ENCODE results near the gene SOX12. TPM values are rescaled to one million over a fixed set of nuclear protein-coding genes. Genes with fewer than 3 reads are reported as not detected.
"Not testable (repeated sequence)": the region's sequence is repeated elsewhere in the genome, so short reads cannot be mapped to it uniquely, and the experiment has no call there.

The SOX12 gene
- total and polyA plus RNA-seq, 2 donors: 2.5 to 4.7 TPM

DNA sequence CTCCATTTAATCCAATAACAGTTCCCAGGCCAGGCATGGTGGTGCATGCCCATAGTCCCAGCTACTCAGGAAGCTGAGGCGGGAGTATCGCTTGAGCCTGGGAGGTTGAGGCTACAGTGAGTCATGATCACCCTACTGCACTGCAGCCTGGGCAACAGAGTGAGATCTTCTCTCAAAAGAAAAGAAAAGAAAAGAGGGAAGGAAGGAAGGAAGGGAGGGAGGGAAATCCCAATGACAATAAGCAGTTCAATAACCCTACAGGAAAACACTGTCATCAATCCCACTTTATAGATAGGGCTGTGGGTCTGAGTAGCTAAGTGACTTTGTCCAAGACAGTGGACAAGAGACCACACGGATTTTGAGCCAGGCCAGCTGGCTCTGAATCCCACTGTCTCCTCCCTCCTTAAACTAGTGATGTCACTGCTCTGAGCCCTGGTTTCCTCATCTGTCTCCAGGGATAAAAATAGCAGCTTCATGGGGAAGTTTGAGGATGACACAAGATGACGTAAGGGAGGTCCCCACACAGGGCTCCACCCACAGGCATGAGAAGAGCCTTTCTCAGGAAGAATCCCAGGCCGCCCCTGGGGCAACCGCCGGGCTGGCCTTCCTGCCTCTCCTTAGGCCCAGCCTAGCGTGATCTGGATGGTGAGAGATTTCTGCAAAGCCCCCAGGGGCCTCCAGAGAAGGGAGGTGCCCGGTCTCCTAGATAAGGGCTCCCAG is 48.0 kb downstream of the SOX12 start:
- Histone ChIP-seq H3K27ac (ENCODE audit: low read depth in 1 of 2, low read length in 1 of 2) (no peak overlapping the region), H3K9me3 (ENCODE audit: control insufficient read depth in 2 of 2, insufficient read depth in 1 of 2, low read length in 1 of 2) (peaks cover 0 to 3% of the 10 kb centered on the region in 2 donors), H3K36me3 (ENCODE audit: control insufficient read depth in 2 of 2, insufficient read depth in 2 of 2, low read length in 1 of 2) (no peaks in the 10 kb centered on the region), H3K4me3 (ENCODE audit: low read length in 2 of 2) (no peak overlapping the region), H3K4me1 (ENCODE audit: control insufficient read depth in 2 of 2, insufficient read depth in 2 of 2, low read length in 2 of 2) (peaks cover 0 to 15% of the 10 kb centered on the region in 2 donors), H3K27me3 (ENCODE audit: control insufficient read depth in 2 of 2, insufficient read depth in 1 of 2, low read length in 1 of 2) (peaks cover 0 to 2% of the 10 kb centered on the region in 2 donors)
- 88% methylated on average over 9 of the region's 9 CpGs for WGBS
- no peak for DNase-seq (ENCODE audit: low read depth in 6 of 9, low spot score in 9 of 9)

DNA sequence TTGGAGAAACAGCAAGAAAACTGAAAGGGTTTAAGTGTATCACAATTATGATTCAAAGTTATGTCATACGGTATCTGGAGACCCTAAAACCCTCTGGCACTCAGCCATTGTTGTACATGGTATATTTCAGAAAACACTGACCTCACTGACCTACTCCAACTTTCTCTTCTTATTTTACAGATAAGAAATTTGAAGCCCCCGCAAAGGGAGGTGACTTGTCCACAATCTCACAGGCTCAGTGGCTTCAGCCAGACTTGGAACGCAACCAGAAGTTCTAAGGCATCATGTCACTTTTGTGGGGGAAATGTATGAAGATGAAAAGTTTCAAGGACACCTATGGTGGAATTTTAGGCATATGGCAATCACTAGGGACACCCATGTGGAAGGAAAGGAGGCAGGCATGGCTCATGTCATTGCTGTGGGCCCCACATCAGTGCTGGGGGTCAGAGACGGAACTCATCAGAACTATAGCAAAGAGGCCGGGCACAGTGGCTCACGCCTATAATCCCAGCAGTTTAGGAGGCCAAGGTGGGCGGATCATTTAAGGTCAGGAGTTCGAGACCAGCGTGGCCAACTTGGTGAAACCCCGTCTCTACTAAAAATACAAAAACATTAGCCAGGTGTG is 50.0 kb downstream of the SOX12 start:
- no peak overlapping the region for H3K4me3 ChIP-seq (ENCODE audit: low read length in 2 of 2)
- H3K4me1 ChIP-seq (ENCODE audit: control insufficient read depth in 2 of 2, insufficient read depth in 2 of 2, low read length in 2 of 2): peaks cover 0 to 15% of the 10 kb centered on the region in 2 donors
- H3K36me3 ChIP-seq (ENCODE audit: control insufficient read depth in 2 of 2, insufficient read depth in 2 of 2, low read length in 1 of 2): no peaks in the 10 kb centered on the region
- H3K27ac ChIP-seq (ENCODE audit: low read depth in 1 of 2, low read length in 1 of 2): no peak overlapping the region
- peaks cover 0 to 5% of the 10 kb centered on the region in 2 donors for H3K27me3 ChIP-seq (ENCODE audit: control insufficient read depth in 2 of 2, insufficient read depth in 1 of 2, low read length in 1 of 2)
- peaks cover 0 to 3% of the 10 kb centered on the region in 2 donors for H3K9me3 ChIP-seq (ENCODE audit: control insufficient read depth in 2 of 2, insufficient read depth in 1 of 2, low read length in 1 of 2)
- 97% methylated on average over 10 of the region's 10 CpGs for WGBS
- no peak for DNase-seq (ENCODE audit: low read depth in 6 of 9, low spot score in 9 of 9)

DNA sequence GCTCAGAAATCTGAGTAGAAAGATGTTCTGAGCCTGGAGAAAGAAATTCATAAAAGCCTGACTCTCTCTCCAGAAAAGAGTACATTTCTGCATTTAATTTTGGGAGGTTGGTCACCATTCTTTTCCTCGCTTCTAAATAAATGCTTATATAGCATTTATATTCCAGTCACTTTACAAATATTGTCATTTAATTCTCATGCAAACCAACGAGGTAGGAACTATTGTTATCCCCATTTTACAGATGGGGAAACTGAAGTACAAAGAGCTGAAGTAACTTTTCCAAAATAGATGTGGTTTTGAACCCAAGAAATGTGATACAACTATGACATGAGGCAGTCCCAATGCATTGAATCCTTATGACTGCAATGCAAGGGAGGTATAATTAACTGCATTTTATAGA is 50.7 kb downstream of the SOX12 start:
- no peak overlapping the region for H3K27ac ChIP-seq (ENCODE audit: low read depth in 1 of 2, low read length in 1 of 2)
- WGBS: 40% methylated on average over 2 of the region's 2 CpGs
- H3K27me3 ChIP-seq (ENCODE audit: control insufficient read depth in 2 of 2, insufficient read depth in 1 of 2, low read length in 1 of 2): peaks cover 0 to 8% of the 10 kb centered on the region in 2 donors
- H3K4me3 ChIP-seq (ENCODE audit: low read length in 2 of 2): no peak overlapping the region
- no peaks in the 10 kb centered on the region for H3K36me3 ChIP-seq (ENCODE audit: control insufficient read depth in 2 of 2, insufficient read depth in 2 of 2, low read length in 1 of 2)
- DNase-seq (ENCODE audit: low read depth in 6 of 9, low spot score in 9 of 9): no peak
- H3K9me3 ChIP-seq (ENCODE audit: control insufficient read depth in 2 of 2, insufficient read depth in 1 of 2, low read length in 1 of 2): peaks cover 0 to 1% of the 10 kb centered on the region in 2 donors
- peaks cover 0 to 17% of the 10 kb centered on the region in 2 donors for H3K4me1 ChIP-seq (ENCODE audit: control insufficient read depth in 2 of 2, insufficient read depth in 2 of 2, low read length in 2 of 2)

DNA sequence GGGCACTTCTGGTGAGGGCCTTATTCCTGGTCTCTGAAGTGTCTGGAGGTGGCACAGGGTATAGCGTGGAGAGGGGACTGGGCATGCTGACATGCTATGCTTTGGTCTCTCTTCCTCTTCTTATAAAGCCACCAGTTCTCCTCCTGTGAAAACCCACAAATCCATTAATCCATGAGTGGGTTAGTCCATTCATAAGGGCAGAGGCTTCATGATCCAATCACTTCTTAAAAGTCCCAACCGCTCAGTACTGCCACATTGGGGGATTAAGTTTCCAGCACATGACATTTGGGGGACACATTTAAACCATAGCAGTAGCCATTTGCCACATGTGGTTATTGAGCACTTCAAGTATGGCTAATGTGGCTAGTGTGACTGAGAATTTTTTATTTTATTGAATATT is 51.4 kb downstream of the SOX12 start:
- Histone ChIP-seq H3K9me3 (ENCODE audit: control insufficient read depth in 2 of 2, insufficient read depth in 1 of 2, low read length in 1 of 2) (no peaks in the 10 kb centered on the region), H3K4me1 (ENCODE audit: control insufficient read depth in 2 of 2, insufficient read depth in 2 of 2, low read length in 2 of 2) (peaks cover 0 to 16% of the 10 kb centered on the region in 2 donors), H3K4me3 (ENCODE audit: low read length in 2 of 2) (no peak overlapping the region), H3K36me3 (ENCODE audit: control insufficient read depth in 2 of 2, insufficient read depth in 2 of 2, low read length in 1 of 2) (no peaks in the 10 kb centered on the region), H3K27ac (ENCODE audit: low read depth in 1 of 2, low read length in 1 of 2) (no peak overlapping the region), H3K27me3 (ENCODE audit: control insufficient read depth in 2 of 2, insufficient read depth in 1 of 2, low read length in 1 of 2) (peaks cover 0 to 10% of the 10 kb centered on the region in 2 donors)
- WGBS: 77% methylated on average over 2 of the region's 2 CpGs
- no peak for DNase-seq (ENCODE audit: low read depth in 6 of 9, low spot score in 9 of 9)

DNA sequence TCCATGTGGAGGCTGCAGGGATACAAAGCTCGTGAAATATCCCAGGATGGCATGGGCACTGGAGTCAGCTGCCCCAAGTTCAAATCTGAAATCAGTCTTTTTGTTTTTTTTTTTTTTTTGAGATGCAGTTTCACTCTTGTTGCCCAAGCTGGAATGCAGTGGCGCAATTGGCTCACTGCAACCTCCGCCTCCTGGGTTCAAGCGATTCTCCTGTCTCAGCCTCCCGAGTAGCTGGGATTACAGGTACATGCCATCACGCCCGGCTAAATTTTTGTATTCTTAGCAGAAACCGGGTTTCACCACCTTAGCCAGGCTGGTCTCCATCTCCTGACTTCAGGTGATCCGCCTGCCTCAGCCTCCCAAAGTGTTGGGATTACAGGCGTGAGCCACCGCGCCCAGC is 52.2 kb downstream of the SOX12 start:
- not testable (repeated sequence) for DNase-seq (ENCODE audit: low read depth in 6 of 9, low spot score in 9 of 9); H3K36me3 ChIP-seq (ENCODE audit: control insufficient read depth in 2 of 2, insufficient read depth in 2 of 2, low read length in 1 of 2); H3K9me3 ChIP-seq (ENCODE audit: control insufficient read depth in 2 of 2, insufficient read depth in 1 of 2, low read length in 1 of 2); H3K4me3 ChIP-seq (ENCODE audit: low read length in 2 of 2); H3K27ac ChIP-seq (ENCODE audit: low read depth in 1 of 2, low read length in 1 of 2); H3K27me3 ChIP-seq (ENCODE audit: control insufficient read depth in 2 of 2, insufficient read depth in 1 of 2, low read length in 1 of 2)
- 94% methylated on average over 12 of the region's 12 CpGs for WGBS
- peaks cover 5 to 13% of the 10 kb centered on the region in 2 donors for H3K4me1 ChIP-seq (ENCODE audit: control insufficient read depth in 2 of 2, insufficient read depth in 2 of 2, low read length in 2 of 2)

DNA sequence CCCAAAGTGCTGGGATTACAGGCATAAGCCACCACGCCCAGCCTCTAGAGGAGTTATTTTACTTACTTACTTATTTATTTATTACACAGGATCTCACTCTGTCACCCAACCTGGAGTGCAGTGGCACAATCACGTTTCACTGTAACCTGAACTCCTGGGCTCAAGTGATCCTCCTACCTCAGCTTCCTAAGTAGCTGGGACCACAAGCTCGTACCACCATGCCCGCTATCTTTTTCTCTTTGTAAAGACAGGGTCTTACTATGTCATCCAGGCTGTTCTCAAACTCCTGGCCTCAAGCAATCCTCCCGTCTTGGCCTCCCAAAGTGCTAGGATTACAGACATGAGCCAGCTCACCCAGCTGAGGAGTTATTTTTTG is 53.6 kb downstream of the SOX12 start:
- Histone ChIP-seq H3K4me3 (ENCODE audit: low read length in 2 of 2) (no peak overlapping the region), H3K36me3 (ENCODE audit: control insufficient read depth in 2 of 2, insufficient read depth in 2 of 2, low read length in 1 of 2) (no peaks in the 10 kb centered on the region), H3K27ac (ENCODE audit: low read depth in 1 of 2, low read length in 1 of 2) (no peak overlapping the region), H3K9me3 (ENCODE audit: control insufficient read depth in 2 of 2, insufficient read depth in 1 of 2, low read length in 1 of 2) (no peaks in the 10 kb centered on the region), H3K4me1 (ENCODE audit: control insufficient read depth in 2 of 2, insufficient read depth in 2 of 2, low read length in 2 of 2) (peaks cover 7 to 10% of the 10 kb centered on the region in 2 donors), H3K27me3 (ENCODE audit: control insufficient read depth in 2 of 2, insufficient read depth in 1 of 2, low read length in 1 of 2) (peaks cover 0 to 10% of the 10 kb centered on the region in 2 donors)
- no peak for DNase-seq (ENCODE audit: low read depth in 6 of 9, low spot score in 9 of 9)
- WGBS: 90% methylated on average over 5 of the region's 5 CpGs

Other genes starting within 250 kb of the SOX12 start
- gene DEFB125, start 237.9 kb upstream of the SOX12 start, total RNA-seq: not detected
- gene DEFB125, start 237.9 kb upstream of the SOX12 start, polyA plus RNA-seq: 0.09 TPM
- gene DEFB126, start 183.0 kb upstream of the SOX12 start, total RNA-seq: not detected
- gene DEFB126, start 183.0 kb upstream of the SOX12 start, polyA plus RNA-seq: not detected
- not detected for gene DEFB127, start 168.1 kb upstream of the SOX12 start, total RNA-seq
- gene DEFB127, start 168.1 kb upstream of the SOX12 start, polyA plus RNA-seq: not detected
- not detected for gene DEFB128, start 135.8 kb upstream of the SOX12 start, total RNA-seq
- not detected for gene DEFB128, start 135.8 kb upstream of the SOX12 start, polyA plus RNA-seq
- gene DEFB129, start 98.3 kb upstream of the SOX12 start, total RNA-seq: not detected
- not detected for gene DEFB129, start 98.3 kb upstream of the SOX12 start, polyA plus RNA-seq
- not detected for gene DEFB132, start 67.8 kb upstream of the SOX12 start, total RNA-seq
- gene DEFB132, start 67.8 kb upstream of the SOX12 start, polyA plus RNA-seq: 0.07 TPM
- 1.2 TPM for gene C20orf96, start 34.8 kb upstream of the SOX12 start, total RNA-seq
- 4.3 TPM for gene C20orf96, start 34.8 kb upstream of the SOX12 start, polyA plus RNA-seq
- 28.5 TPM for gene ZCCHC3, start 28.0 kb upstream of the SOX12 start, total RNA-seq
- gene ZCCHC3, start 28.0 kb upstream of the SOX12 start, polyA plus RNA-seq: 21.8 TPM
- 3.8 TPM for gene NRSN2, start 21.6 kb downstream of the SOX12 start, total RNA-seq
- 16.7 TPM for gene NRSN2, start 21.6 kb downstream of the SOX12 start, polyA plus RNA-seq
- 7.0 TPM for gene TRIB3, start 55.2 kb downstream of the SOX12 start, total RNA-seq
- 10.1 TPM for gene TRIB3, start 55.2 kb downstream of the SOX12 start, polyA plus RNA-seq
- gene RBCK1, start 82.7 kb downstream of the SOX12 start, total RNA-seq: 53.2 TPM
- gene RBCK1, start 82.7 kb downstream of the SOX12 start, polyA plus RNA-seq: 140 TPM
- 14.4 TPM for gene TBC1D20, start 137.0 kb downstream of the SOX12 start, total RNA-seq
- gene TBC1D20, start 137.0 kb downstream of the SOX12 start, polyA plus RNA-seq: 16.2 TPM
- 79.1 TPM for gene CSNK2A1, start 218.2 kb downstream of the SOX12 start, total RNA-seq
- gene CSNK2A1, start 218.2 kb downstream of the SOX12 start, polyA plus RNA-seq: 34.9 TPM